Glomerular visceral epithelial cell (primary cell): ENCODE measurements around the gene ABR.
"Not testable (repeated sequence)": the region's sequence is repeated elsewhere in the genome, so short reads cannot be mapped to it uniquely, and the experiment has no call there.

Experiments used
- DNase-seq: peaks from one replicate; pipeline ENCODE4 v3.0.0-alpha.2; 2016; ENCODE audit errors: extremely low spot score

Gene ABR

GRCh38 chr17:1201132-1201702 lies 21.4 kb upstream of the ABR start:
- DNase-seq, result no peak

GRCh38 chr17:1199271-1199743 lies 19.5 kb upstream of the ABR start:
- DNase-seq, result not testable (repeated sequence)

GRCh38 chr17:1197781-1198490 lies 18.2 kb upstream of the ABR start:
- no peak for DNase-seq

- peak; percentile 30 for DNase-seq
Observed at GRCh38 chr17:1197379-1197778, 17.6 kb upstream of the ABR start.

GRCh38 chr17:1196946-1197345 lies 17.2 kb upstream of the ABR start:
- DNase-seq, result no peak

GRCh38 chr17:1192911-1193699 lies 13.3 kb upstream of the ABR start:
- no peak for DNase-seq

GRCh38 chr17:1190751-1191331 lies 11.1 kb upstream of the ABR start:
- no peak for DNase-seq

GRCh38 chr17:1188812-1189504 lies 9.2 kb upstream of the ABR start:
- DNase-seq, result no peak

- DNase-seq, result peak; percentile 88
Observed at GRCh38 chr17:1186923-1187771, 7.4 kb upstream of the ABR start.

- DNase-seq, result peak; percentile 33
Observed at GRCh38 chr17:1186214-1186820, 6.5 kb upstream of the ABR start.

GRCh38 chr17:1183171-1183873 lies 3.5 kb upstream of the ABR start:
- DNase-seq, result peak; percentile 81

GRCh38 chr17:1182811-1183170 lies 3.0 kb upstream of the ABR start:
- peak; percentile 44 for DNase-seq

GRCh38 chr17:1181753-1182137 lies 2.0 kb upstream of the ABR start:
- DNase-seq, result no peak

GRCh38 chr17:1180958-1181752 lies 1.4 kb upstream of the ABR start:
- DNase-seq, result no peak

- DNase-seq, result no peak
Observed at GRCh38 chr17:1179112-1179817, 516 bp downstream of the ABR start.

- DNase-seq, result no peak
Observed at GRCh38 chr17:1177016-1177700, 2.6 kb downstream of the ABR start.

GRCh38 chr17:1174263-1174880 lies 5.4 kb downstream of the ABR start:
- no peak for DNase-seq
